HG03442 (cell line): ENCODE results near the gene PPM1D.
"Not testable (repeated sequence)": the region's sequence is repeated elsewhere in the genome, so short reads cannot be mapped to it uniquely, and the experiment has no call there.

Source experiments
- ATAC-seq: cut with Tn5 transposase; IDR thresholded peaks from one replicate; pipeline ENCODE4 v1.9.1; 2021; ENCODE audit warnings: mild to moderate bottlenecking, moderate library complexity; ENCODE audit not compliant: unreplicated experiment

Gene PPM1D

GRCh38 chr17:60599620-60600489 lies at the start of gene PPM1D:
Gene PPM1D (plus strand): TSS chr17:60600193. CDS start chr17:60600415, 222 bp downstream.
- peak; percentile 91 for ATAC-seq

GRCh38 chr17:60552255-60552654 lies 47.7 kb upstream of the PPM1D start:
- ATAC-seq, result not testable (repeated sequence)

- ATAC-seq, result no peak
Measured at GRCh38 chr17:60554377-60554788, 45.6 kb upstream of the PPM1D start.

- ATAC-seq, result no peak
Measured at GRCh38 chr17:60555786-60556185, 44.2 kb upstream of the PPM1D start.

GRCh38 chr17:60557805-60558204 lies 42.2 kb upstream of the PPM1D start:
- no peak for ATAC-seq

GRCh38 chr17:60559659-60559994 lies 40.4 kb upstream of the PPM1D start:
- ATAC-seq, result no peak

GRCh38 chr17:60559995-60560859 lies 39.8 kb upstream of the PPM1D start:
- no peak for ATAC-seq

- no peak for ATAC-seq
Measured at GRCh38 chr17:60560860-60561257, 39.1 kb upstream of the PPM1D start.

- ATAC-seq, result no peak
Measured at GRCh38 chr17:60562421-60562820, 37.6 kb upstream of the PPM1D start.

GRCh38 chr17:60563743-60564142 lies 36.2 kb upstream of the PPM1D start:
- no peak for ATAC-seq

GRCh38 chr17:60565233-60565632 lies 34.8 kb upstream of the PPM1D start:
- no peak for ATAC-seq

GRCh38 chr17:60573236-60574051 lies 26.5 kb upstream of the PPM1D start:
- no peak for ATAC-seq

GRCh38 chr17:60577147-60577915 lies 22.7 kb upstream of the PPM1D start:
- no peak for ATAC-seq

- no peak for ATAC-seq
Measured at GRCh38 chr17:60579090-60579489, 20.9 kb upstream of the PPM1D start.

- ATAC-seq, result no peak
Measured at GRCh38 chr17:60579551-60579950, 20.4 kb upstream of the PPM1D start.

GRCh38 chr17:60583008-60583407 lies 17.0 kb upstream of the PPM1D start:
- ATAC-seq, result no peak

- ATAC-seq, result no peak
Measured at GRCh38 chr17:60585887-60586286, 14.1 kb upstream of the PPM1D start.

GRCh38 chr17:60586288-60586974 lies 13.6 kb upstream of the PPM1D start:
- no peak for ATAC-seq

GRCh38 chr17:60590070-60590469 lies 9.9 kb upstream of the PPM1D start:
- ATAC-seq, result no peak

GRCh38 chr17:60592750-60593149 lies 7.2 kb upstream of the PPM1D start:
- ATAC-seq, result no peak
